ENCODE measurements around the gene MOB4. TPM values are rescaled to one million over a fixed set of nuclear protein-coding genes. Genes with fewer than 3 reads are reported as not detected.

The MOB4 gene
- total and polyA plus RNA-seq, 10 of the 15 experiments (the other 5 are each of a cell fraction or from before 2014, with no cell fraction given): 13.5 to 44.2 (median 32.4) TPM

DNA sequence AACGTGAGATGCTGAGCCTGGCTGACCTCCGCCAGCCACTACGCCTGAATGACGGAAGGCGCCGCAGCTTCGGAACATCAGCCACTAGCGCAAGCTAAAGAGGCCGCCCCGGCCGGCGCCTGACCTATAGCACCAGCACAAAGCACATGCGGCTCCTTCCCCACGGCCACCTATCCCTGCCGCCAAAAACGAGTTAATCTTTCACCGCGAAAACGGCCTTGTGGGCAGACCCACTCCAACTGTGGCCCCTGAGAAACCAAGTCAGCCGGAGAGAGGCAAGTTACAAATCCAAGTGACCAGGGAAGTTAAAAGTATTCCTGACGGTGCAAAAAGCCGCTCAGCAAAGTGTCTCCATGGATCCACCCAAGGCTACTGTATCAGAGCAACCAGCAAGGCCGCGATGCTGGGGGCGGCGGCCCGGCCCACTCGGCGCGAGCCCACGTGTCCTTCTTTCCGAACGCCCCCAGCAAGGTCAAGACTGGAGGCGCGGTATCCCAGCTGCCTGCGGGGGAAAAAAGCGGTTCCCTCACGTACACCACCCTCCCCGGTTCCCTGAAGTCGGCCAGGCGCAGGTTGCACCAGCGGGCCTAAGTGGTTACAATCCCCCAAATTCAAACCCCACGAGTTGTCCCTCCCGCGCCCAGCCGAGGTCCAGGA, 16.8 kb upstream of the MOB4 start:
- CTCF ChIA-PET: interaction anchor here (1.3 to 1.6 kb wide), 2 partner anchors 14 to 207 kb away, joined by 5 read pairs; no protein-coding TSS in a partner anchor
- no TSS peak for BruUV-seq (replicated peaks)
- under 1% methylated on average over 46 of the region's 46 CpGs for WGBS (ENCODE audit: insufficient coverage, insufficient replicate concordance, low lambda C conversion rate, missing lambda C conversion rate)
- Histone ChIP-seq H2AFZ (ENCODE audit: control insufficient read depth, low read depth, low read length) (peak overlapping the region; percentile 61), H3K9me3 (replicated peaks; ENCODE audit: control insufficient read depth, insufficient read depth, low read length) (no peaks in the 10 kb centered on the region), H3K4me2 (ENCODE audit: control insufficient read depth, insufficient read depth) (peak overlapping the region; percentile 93), H4K20me1 (ENCODE audit: control insufficient read depth, insufficient read depth) (no peaks in the 10 kb centered on the region), H3K36me3 (ENCODE audit: control insufficient read depth in 2 of 2, insufficient read depth in 2 of 2, low read length in 1 of 2) (peaks cover 2 to 31% of the 10 kb centered on the region in 2 experiments), H3K27ac (ENCODE audit: control insufficient read depth, insufficient read depth) (peak overlapping the region; percentile 85), H3K9ac (ENCODE audit: control insufficient read depth, insufficient read depth, low read length) (peak overlapping the region; percentile 70), H3K27me3 (replicated peaks in 1 of 2; ENCODE audit: control insufficient read depth in 2 of 2, insufficient read depth in 2 of 2, low read length in 1 of 2) (no peaks in the 10 kb centered on the region), H3K4me3 (peak overlapping the region; percentile 88), H3K79me2 (ENCODE audit: control insufficient read depth, insufficient read depth, low read length) (peaks cover 95% of the 10 kb centered on the region), H3K4me1 (ENCODE audit: control insufficient read depth, insufficient read depth, low read length) (peaks cover 13% of the 10 kb centered on the region)
- SMC1A ChIA-PET (ENCODE audit: uncharacterized antibody, unreplicated experiment): interaction anchor here (1.2 to 5.0 kb wide), 6 partner anchors 9 to 206 kb away, joined by 3 to 34 read pairs (median 6); partner anchors contain the start of genes COQ10B, MARS2, MOB4 and SF3B1
- POLR2A ChIA-PET: interaction anchor here (0.9 to 12.1 kb wide), 8 partner anchors 16 to 206 kb away, joined by 3 to 156 read pairs (median 14); partner anchors contain the start of genes COQ10B, MARS2, MOB4 and SF3B1
- DNase-seq (ENCODE audit: low read depth, low spot score): no peak
- no peak for FAIRE-seq
- ATAC-seq: peak; percentile 51
- in situ Hi-C loops (cut with MboI) (no loop called here), intact Hi-C loops (cut with micrococcal nuclease; ENCODE audit: unreplicated experiment) (loop anchor here (1.0 to 5.0 kb wide), 4 partner anchors 46 to 278 kb away; partner anchors contain the start of genes COQ10B and SF3B1)
- RAD21 ChIA-PET (ENCODE audit: unreplicated experiment): interaction anchor here (0.8 to 5.5 kb wide), 8 partner anchors 10 to 207 kb away, joined by 3 to 47 read pairs (median 4); partner anchors contain the start of genes COQ10B, MARS2, MOB4 and SF3B1
- no peak for TF ChIP-seq ZNF622 (IDR thresholded peaks at IDR 0.05)
- no peak for TF ChIP-seq NFIC (IDR thresholded peaks at IDR 0.05; ENCODE audit: low read depth, low read length)
- TF ChIP-seq, protein P1, sequence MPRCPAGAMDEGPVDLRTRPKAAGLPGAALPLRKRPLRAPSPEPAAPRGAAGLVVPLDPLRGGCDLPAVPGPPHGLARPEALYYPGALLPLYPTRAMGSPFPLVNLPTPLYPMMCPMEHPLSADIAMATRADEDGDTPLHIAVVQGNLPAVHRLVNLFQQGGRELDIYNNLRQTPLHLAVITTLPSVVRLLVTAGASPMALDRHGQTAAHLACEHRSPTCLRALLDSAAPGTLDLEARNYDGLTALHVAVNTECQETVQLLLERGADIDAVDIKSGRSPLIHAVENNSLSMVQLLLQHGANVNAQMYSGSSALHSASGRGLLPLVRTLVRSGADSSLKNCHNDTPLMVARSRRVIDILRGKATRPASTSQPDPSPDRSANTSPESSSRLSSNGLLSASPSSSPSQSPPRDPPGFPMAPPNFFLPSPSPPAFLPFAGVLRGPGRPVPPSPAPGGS (IDR thresholded peaks at IDR 0.05; ENCODE audit: borderline replicate concordance, insufficient read depth, low read depth, low read length, poor library complexity, severe bottlenecking): no peak
- peak; percentile 48 for TF ChIP-seq ATF7 (IDR thresholded peaks at IDR 0.05; ENCODE audit: low read depth)
- TF ChIP-seq ETV6 (conservative IDR thresholded peaks at IDR 0.05 in 1 of 2, IDR thresholded peaks at IDR 0.05 in 1 of 2; ENCODE audit: borderline replicate concordance in 1 of 2, low read depth in 1 of 2): no peak
- TF ChIP-seq, protein P2, sequence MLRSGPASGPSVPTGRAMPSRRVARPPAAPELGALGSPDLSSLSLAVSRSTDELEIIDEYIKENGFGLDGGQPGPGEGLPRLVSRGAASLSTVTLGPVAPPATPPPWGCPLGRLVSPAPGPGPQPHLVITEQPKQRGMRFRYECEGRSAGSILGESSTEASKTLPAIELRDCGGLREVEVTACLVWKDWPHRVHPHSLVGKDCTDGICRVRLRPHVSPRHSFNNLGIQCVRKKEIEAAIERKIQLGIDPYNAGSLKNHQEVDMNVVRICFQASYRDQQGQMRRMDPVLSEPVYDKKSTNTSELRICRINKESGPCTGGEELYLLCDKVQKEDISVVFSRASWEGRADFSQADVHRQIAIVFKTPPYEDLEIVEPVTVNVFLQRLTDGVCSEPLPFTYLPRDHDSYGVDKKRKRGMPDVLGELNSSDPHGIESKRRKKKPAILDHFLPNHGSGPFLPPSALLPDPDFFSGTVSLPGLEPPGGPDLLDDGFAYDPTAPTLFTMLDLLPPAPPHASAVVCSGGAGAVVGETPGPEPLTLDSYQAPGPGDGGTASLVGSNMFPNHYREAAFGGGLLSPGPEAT (IDR thresholded peaks at IDR 0.05; ENCODE audit: low read depth): no peak
- TF ChIP-seq, protein P3, sequence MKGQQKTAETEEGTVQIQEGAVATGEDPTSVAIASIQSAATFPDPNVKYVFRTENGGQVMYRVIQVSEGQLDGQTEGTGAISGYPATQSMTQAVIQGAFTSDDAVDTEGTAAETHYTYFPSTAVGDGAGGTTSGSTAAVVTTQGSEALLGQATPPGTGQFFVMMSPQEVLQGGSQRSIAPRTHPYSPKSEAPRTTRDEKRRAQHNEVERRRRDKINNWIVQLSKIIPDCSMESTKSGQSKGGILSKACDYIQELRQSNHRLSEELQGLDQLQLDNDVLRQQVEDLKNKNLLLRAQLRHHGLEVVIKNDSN (IDR thresholded peaks at IDR 0.05; ENCODE audit: borderline replicate concordance, extremely low read length, insufficient read depth, low read depth, low read length): peak; percentile 69
- TF ChIP-seq ZSCAN29 (IDR thresholded peaks at IDR 0.05): no peak
- TF ChIP-seq, protein P4, sequence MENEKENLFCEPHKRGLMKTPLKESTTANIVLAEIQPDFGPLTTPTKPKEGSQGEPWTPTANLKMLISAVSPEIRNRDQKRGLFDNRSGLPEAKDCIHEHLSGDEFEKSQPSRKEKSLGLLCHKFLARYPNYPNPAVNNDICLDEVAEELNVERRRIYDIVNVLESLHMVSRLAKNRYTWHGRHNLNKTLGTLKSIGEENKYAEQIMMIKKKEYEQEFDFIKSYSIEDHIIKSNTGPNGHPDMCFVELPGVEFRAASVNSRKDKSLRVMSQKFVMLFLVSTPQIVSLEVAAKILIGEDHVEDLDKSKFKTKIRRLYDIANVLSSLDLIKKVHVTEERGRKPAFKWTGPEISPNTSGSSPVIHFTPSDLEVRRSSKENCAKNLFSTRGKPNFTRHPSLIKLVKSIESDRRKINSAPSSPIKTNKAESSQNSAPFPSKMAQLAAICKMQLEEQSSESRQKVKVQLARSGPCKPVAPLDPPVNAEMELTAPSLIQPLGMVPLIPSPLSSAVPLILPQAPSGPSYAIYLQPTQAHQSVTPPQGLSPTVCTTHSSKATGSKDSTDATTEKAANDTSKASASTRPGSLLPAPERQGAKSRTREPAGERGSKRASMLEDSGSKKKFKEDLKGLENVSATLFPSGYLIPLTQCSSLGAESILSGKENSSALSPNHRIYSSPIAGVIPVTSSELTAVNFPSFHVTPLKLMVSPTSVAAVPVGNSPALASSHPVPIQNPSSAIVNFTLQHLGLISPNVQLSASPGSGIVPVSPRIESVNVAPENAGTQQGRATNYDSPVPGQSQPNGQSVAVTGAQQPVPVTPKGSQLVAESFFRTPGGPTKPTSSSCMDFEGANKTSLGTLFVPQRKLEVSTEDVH (IDR thresholded peaks at IDR 0.05; ENCODE audit: low read depth, partially characterized antibody): no peak
- TF ChIP-seq SMARCA5 (IDR thresholded peaks at IDR 0.05): 0 out of 2 replicates have a peak, but pooled peaks have one; percentile 15
- TF ChIP-seq CREM (IDR thresholded peaks at IDR 0.05; ENCODE audit: low read depth): no peak
- TF ChIP-seq, protein P5, sequence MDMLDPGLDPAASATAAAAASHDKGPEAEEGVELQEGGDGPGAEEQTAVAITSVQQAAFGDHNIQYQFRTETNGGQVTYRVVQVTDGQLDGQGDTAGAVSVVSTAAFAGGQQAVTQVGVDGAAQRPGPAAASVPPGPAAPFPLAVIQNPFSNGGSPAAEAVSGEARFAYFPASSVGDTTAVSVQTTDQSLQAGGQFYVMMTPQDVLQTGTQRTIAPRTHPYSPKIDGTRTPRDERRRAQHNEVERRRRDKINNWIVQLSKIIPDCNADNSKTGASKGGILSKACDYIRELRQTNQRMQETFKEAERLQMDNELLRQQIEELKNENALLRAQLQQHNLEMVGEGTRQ (IDR thresholded peaks at IDR 0.05; ENCODE audit: borderline replicate concordance, low read depth, low read length): no peak
